22Rv1 (cell line): ENCODE measurements around the gene NDFIP1.

Experiments used
- H3K27ac ChIP-seq: fragments of 450-650 bp; 2 replicates; pipeline ENCODE4 v1.5.1; 2017
- CTCF ChIP-seq: fragments of 450-650 bp; IDR thresholded peaks from 2 replicates; pipeline ENCODE4 v1.5.1; 2017; ENCODE audit warnings: mild to moderate bottlenecking
- ZFX ChIP-seq: fragments of 450-650 bp; IDR thresholded peaks from 2 replicates; pipeline ENCODE4 v1.6.1; 2017; ENCODE audit warnings: antibody characterized with exemption, borderline replicate concordance

Gene NDFIP1

DNA sequence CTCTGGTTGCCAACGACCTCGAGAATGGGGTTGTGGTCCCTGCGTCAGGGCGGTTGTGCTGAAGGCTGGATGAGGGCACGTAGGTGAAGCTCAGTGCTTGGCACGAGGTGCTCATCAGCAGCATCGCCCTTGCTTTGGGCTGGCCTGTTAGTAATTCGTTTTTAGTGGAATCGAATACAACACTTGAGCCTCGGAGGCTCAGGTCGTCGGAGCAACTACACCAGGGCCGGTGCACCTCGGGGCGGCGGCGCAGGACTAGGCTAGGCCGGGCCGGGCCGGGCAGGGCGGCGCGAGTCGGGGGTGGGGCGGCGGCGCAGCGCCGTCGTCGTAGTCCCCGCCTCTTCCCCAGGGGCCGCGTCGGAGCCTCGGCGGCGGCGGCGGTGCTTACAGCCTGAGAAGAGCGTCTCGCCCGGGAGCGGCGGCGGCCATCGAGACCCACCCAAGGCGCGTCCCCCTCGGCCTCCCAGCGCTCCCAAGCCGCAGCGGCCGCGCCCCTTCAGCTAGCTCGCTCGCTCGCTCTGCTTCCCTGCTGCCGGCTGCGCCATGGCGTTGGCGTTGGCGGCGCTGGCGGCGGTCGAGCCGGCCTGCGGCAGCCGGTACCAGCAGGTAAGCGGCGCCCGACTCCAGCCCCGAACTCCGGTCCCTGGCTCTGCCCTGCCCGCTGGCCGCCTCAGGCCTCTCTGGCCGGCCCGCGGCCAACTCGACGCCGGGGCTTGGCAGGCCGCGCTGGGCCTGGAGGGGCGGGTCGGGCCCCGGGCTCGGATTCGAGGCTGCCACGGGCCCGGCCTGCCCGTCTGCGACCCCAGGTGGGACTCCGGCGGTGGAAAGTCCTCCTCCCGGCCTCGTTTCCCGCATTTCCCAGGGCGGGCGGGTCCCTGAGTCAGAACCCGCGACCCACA is at the start of gene NDFIP1:
TSS of gene NDFIP1 (plus strand) at position 348 of the 899 bp plus-strand sequence. CDS start at position 544, 196 bp downstream.
- TF ChIP-seq CTCF (peak; percentile 27; the same call in 1 of the 2 replicates), ZFX (peak; percentile 66; the same call in 1 of the 2 replicates)
- H3K27ac ChIP-seq: peak within 1 kb of the TSS; percentile 85

GRCh38 chr5:142059304-142059940 is 49.2 kb upstream of the NDFIP1 start:
- TF ChIP-seq ZFX (no peak), CTCF (no peak)
- no peak overlapping the region for H3K27ac ChIP-seq

DNA sequence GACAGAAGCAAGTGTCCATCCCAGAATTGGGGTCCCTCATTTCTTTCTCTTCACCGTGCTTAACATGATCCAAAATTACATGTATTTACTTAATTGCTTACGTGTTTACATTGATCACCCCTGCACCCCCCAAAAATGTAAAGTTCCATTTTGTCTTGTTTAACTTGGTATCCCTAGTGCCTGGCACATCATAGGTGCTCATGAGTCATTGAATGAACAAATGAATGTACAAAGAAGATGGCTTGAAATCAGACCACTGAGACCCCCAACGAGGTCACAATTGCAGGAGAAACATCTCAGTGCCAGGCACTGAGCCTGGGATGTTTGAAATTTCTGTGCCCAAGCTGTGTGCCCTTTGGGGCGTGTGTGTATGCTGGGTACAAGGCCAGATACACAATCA is 45.2 kb upstream of the NDFIP1 start:
- TF ChIP-seq CTCF: no peak
- TF ChIP-seq ZFX: no peak
- no peak overlapping the region for H3K27ac ChIP-seq

- TF ChIP-seq ZFX: no peak
- H3K27ac ChIP-seq: no peak overlapping the region
These were observed 44.7 kb upstream of the NDFIP1 start for GRCh38 chr5:142063878-142064331.

DNA sequence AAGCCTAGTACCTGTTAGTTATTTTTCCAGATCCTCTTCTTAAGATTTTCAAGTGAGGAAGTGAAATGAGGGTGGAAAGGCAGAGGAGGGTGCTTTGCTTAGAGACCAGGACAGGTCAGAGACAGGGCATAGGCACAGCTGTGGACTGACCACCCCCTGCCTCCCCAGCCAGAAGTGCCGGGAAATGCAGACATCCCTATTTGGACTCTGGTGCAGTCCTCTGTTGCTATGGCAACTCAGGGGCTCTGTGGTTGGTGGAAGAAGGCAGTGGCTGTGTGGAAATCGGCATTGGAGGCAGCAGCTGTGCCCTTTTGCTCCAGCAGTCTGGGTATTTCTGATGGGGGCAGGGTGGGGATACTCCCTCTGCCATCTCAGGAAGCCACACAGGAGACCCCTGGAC is 43.3 kb upstream of the NDFIP1 start:
- no peak overlapping the region for H3K27ac ChIP-seq
- no peak for TF ChIP-seq CTCF
- no peak for TF ChIP-seq ZFX

GRCh38 chr5:142069606-142070399 is 38.8 kb upstream of the NDFIP1 start:
- no peak for TF ChIP-seq ZFX
- TF ChIP-seq CTCF: no peak

GRCh38 chr5:142070734-142071133 is 37.8 kb upstream of the NDFIP1 start:
- no peak overlapping the region for H3K27ac ChIP-seq
- TF ChIP-seq CTCF (no peak), ZFX (no peak)

More at GRCh38 chr5:142069606-142070399, 38.8 kb upstream of the NDFIP1 start:
- H3K27ac ChIP-seq: no peak overlapping the region
